T follicular helper cell (primary cell): ENCODE data around the gene SYNGR1.
"Not testable (repeated sequence)": the region's sequence is repeated elsewhere in the genome, so short reads cannot be mapped to it uniquely, and the experiment has no call there.

Experiments
- DNase-seq: peaks from one replicate; pipeline ENCODE4 v3.0.0-alpha.2; 2020; ENCODE audit warnings: low read depth

Gene SYNGR1

GRCh38 chr22:39409516-39410029 lies 59.8 kb downstream of the SYNGR1 start:
- no peak for DNase-seq

- no peak for DNase-seq
These were observed 60.5 kb downstream of the SYNGR1 start for GRCh38 chr22:39410264-39410663.

GRCh38 chr22:39411828-39412365 lies 62.1 kb downstream of the SYNGR1 start:
- DNase-seq, result not testable (repeated sequence)

- not testable (repeated sequence) for DNase-seq
These were observed 63.4 kb downstream of the SYNGR1 start for GRCh38 chr22:39413204-39413603.

GRCh38 chr22:39414377-39414776 lies 64.6 kb downstream of the SYNGR1 start:
- no peak for DNase-seq

GRCh38 chr22:39414886-39415285 lies 65.1 kb downstream of the SYNGR1 start:
- DNase-seq, result no peak

- DNase-seq, result no peak
These were observed 65.7 kb downstream of the SYNGR1 start for GRCh38 chr22:39415506-39415905.

GRCh38 chr22:39416319-39416718 lies 66.5 kb downstream of the SYNGR1 start:
- no peak for DNase-seq

GRCh38 chr22:39417641-39418040 lies 67.8 kb downstream of the SYNGR1 start:
- no peak for DNase-seq

- no peak for DNase-seq
These were observed 68.9 kb downstream of the SYNGR1 start for GRCh38 chr22:39418696-39419095.

- DNase-seq, result no peak
These were observed 69.3 kb downstream of the SYNGR1 start for GRCh38 chr22:39419096-39419495.

GRCh38 chr22:39419911-39420310 lies 70.1 kb downstream of the SYNGR1 start:
- DNase-seq, result no peak

GRCh38 chr22:39421691-39422090 lies 71.9 kb downstream of the SYNGR1 start:
- no peak for DNase-seq

GRCh38 chr22:39422101-39422500 lies 72.3 kb downstream of the SYNGR1 start:
- no peak for DNase-seq

- no peak for DNase-seq
These were observed 72.9 kb downstream of the SYNGR1 start for GRCh38 chr22:39422721-39423120.

- no peak for DNase-seq
These were observed 74.2 kb downstream of the SYNGR1 start for GRCh38 chr22:39423976-39424375.

- DNase-seq, result no peak
These were observed 76.7 kb downstream of the SYNGR1 start for GRCh38 chr22:39426380-39427043.

- DNase-seq, result no peak
These were observed 78.2 kb downstream of the SYNGR1 start for GRCh38 chr22:39427751-39428596.

GRCh38 chr22:39428597-39429071 lies 78.8 kb downstream of the SYNGR1 start:
- DNase-seq, result no peak

- DNase-seq, result no peak
These were observed 79.4 kb downstream of the SYNGR1 start for GRCh38 chr22:39429186-39429585.

GRCh38 chr22:39429916-39430575 lies 80.3 kb downstream of the SYNGR1 start:
- no peak for DNase-seq

- DNase-seq, result no peak
These were observed 80.9 kb downstream of the SYNGR1 start for GRCh38 chr22:39430576-39431150.
